NCI-H1436 (cell line): ENCODE results near the gene MACO1.
"Not testable (repeated sequence)": the region's sequence is repeated elsewhere in the genome, so short reads cannot be mapped to it uniquely, and the experiment has no call there.

ENCODE experiments used
- DNase-seq: peaks from one replicate; lab custom pipeline; 2025; lab: John Stamatoyannopoulos, UW

MACO1 gene

DNA sequence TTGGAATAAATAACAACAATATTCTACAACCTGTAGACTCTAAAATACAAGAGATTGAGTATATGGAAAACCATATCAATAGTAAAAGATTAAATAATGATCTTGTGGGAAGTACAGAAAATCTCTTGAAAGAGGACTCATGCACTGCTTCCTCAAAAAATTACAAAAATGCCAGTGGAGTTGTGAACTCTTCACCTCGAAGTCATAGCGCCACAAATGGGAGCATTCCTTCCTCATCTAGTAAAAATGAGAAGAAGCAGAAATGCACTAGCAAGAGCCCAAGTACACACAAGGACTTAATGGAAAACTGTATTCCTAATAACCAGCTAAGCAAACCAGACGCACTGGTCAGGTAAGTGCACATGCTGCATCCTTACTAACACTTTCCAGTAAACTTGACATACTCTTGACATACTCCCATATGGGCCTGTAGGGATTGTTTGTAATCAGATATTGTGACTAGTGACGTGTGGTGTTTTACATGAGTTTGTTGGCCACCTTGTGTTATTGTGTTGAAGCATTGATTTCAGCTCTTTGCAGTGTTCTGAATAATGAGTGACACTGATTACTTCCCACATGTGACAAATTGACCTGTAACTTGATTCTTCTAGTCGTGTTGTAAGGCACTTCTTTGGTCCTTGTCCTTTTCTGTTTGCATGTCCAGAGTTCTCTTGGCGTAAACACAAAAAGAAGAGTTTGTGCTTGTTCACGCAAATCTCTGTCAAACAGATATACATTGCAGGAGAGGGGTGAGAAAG, 28.0 kb downstream of the MACO1 start:
- no peak for DNase-seq

GRCh38 chr1:25460020-25460419, 29.3 kb downstream of the MACO1 start:
- DNase-seq, result no peak

DNA sequence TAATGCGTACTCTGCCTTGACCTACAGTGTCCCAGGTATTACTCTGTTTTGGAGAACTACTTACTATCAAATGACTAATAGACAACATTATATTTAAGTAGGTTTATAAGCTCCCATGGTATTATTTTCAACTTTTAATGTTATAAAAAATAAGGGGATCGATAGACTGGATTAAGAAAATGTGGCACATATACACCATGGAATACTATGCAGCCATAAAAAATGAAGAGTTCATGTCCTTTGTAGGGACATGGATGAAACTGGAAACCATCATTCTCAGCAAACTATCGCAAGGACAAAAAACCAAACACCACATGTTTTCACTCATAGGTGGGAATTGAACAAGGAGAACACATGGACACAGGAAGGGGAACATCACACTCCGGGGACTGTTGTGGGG, 30.1 kb downstream of the MACO1 start:
- DNase-seq, result not testable (repeated sequence)

DNA sequence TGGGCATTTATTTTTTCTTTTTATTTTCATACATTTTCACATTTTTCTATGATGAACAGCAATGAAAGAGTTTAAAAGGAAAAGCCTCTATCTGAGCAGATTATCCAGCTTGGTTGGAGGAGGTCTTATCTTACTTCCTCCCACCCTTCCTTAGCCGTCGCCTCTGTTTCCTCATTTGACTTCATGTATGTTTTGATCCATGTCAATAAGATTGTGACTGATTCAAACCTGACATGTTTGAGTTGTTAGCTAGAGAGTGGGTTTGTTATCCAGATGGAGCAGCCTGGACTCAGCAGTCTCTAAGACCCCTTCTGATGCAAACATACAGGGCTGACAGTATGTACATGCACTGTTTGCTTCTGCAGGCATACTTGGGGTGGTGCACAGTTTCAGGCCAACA, 31.2 kb downstream of the MACO1 start:
- DNase-seq, result no peak

GRCh38 chr1:25462732-25463131, 32.0 kb downstream of the MACO1 start:
- DNase-seq, result no peak

GRCh38 chr1:25467193-25467592, 36.5 kb downstream of the MACO1 start:
- no peak for DNase-seq

GRCh38 chr1:25467616-25468015, 36.9 kb downstream of the MACO1 start:
- DNase-seq, result no peak

DNA sequence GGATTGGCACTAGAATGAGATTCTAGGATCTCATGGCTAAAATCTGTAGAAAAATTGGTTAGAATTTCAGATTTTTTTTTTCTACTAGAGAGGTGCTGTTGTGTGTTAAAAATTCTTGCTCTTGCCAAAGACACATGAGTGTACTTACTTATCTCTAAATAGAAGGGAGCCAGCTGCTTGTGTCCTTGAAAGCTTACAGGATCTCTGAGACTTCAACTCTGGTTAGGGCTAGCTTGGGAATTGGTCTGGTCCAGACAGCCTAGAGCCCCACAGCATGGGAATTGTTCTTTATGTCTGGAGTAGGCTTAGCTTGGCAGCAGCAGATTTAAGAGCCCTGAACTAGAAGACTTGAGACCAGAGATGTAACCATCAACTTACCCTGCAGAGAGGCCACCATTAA, 37.3 kb downstream of the MACO1 start:
- no peak for DNase-seq

DNA sequence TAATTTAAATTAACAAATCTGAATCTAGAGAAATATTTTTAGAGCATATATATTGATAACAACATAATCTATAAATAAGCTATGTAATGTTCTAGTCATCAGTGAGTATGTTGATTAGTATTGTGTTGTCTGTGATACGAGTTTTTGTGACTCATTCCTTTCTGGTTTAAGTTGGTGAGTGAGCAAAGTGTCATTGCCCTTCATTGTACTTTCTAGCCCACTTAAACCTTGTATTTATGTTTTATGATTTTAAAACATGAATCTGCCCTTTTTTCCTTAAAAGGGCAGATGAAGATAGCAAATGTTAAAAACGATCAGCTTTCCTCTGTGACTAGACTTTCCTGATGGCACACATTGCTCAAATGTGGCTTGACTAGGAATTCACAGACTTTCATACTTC, 38.5 kb downstream of the MACO1 start:
- DNase-seq, result no peak

DNA sequence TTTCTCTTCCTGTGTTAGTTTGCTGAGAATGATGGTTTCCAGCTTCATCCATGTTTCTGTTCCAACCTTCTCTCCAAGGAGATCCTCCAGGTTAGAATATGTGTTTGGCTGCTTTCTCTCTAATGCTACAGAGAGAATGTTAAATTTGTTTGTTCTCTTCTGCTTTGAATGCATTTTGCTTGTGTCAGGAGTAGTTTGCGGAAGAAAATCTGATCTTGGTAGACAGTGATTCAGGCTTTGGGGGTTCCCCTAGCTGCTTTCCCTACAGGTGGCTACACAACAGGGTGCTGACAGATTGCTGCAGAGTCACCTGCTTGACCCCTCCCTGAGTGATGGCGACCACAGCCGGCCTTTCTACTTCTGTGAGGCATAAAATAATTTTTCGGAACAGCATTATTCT, 41.8 kb downstream of the MACO1 start:
- DNase-seq, result no peak

DNA sequence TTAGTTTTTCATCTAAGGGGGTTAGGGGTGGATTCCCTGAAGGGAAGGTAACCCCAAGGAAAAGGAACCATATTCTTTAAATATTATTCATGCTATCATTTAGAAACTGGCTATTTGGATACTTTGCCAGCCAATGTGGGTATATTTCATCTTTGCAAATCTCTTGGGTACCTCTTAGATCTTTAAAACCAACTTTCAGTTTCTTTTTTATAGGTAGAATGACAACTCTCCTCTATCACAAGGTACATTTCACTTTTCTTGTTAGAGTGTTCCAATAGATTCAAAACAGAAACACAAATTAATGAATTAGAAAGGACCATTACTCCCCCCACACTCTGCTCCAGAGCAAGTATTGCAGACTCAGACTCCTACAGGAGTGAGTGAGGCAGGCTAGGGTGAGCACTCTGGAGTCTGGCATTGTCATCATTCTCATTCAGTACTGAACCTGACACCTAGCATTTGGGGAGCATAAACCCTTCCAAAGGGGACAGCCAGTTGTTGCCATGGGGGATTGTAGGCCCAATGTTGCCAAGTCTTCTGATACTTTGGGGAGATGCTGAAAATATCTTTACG, 43.0 kb downstream of the MACO1 start:
- DNase-seq, result no peak

GRCh38 chr1:25474439-25475047, 43.8 kb downstream of the MACO1 start:
- DNase-seq, result no peak

GRCh38 chr1:25476186-25477097, 45.7 kb downstream of the MACO1 start:
- DNase-seq, result peak; percentile 94

GRCh38 chr1:25477448-25478034, 46.8 kb downstream of the MACO1 start:
- DNase-seq, result no peak

DNA sequence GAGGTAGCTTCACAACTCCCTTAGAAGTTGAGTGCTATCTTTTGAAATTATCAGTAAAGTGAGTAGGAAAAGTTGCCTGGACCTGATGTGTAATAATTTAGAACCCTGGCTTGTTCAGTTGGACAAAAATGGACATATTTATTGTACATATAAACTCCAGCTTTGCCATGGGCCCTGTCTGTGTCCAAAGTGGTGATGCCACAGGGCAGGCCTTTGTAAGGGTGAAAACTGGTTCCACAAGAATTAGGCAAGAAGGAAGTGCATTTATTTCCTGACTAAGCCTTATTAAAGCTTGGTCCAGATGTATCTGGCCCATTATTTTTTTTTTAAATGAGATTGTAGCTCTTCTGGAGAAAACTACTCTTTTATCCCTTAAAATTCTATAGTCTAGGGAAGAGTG, 47.9 kb downstream of the MACO1 start:
- DNase-seq, result no peak

DNA sequence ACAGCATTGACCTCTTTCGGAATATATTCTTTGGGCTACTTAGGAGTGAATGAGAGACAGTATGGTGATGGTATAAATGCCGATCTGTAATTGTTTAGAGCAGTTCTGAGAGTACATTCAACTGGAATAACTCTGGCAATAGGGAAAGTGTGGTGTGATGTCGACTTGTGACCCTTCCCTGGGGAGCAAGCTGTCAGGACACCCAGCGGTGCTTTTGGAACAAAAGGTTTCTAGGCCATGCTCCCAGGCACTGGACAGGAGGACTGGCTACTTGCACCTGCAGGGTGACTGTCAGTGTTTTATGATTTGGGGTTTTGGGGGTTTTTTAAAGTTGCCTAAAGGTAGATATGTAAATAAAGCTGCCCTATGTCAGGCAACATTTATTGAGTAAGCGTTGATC, 50.9 kb downstream of the MACO1 start:
- no peak for DNase-seq

- no peak for DNase-seq
These were observed 51.5 kb downstream of the MACO1 start for GRCh38 chr1:25482211-25482610.

DNA sequence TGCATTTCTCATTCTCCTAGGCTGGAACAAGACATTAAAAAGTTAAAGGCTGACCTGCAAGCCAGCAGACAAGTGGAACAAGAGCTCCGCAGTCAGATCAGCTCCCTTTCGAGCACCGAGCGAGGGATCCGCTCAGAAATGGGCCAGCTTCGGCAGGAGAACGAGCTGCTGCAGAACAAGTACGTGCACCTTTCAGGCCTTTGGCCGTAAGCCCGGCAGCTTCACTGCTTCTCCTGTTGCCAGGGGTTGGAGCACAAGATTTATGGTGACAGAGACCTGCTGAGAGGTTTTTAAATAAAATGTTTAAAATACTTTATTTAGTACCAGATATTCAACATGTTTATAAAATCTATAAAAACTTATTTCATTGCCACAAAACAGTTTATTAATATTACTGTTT, 53.4 kb downstream of the MACO1 start:
- no peak for DNase-seq

- DNase-seq, result no peak
These were observed 53.8 kb downstream of the MACO1 start for GRCh38 chr1:25484533-25484932.

DNA sequence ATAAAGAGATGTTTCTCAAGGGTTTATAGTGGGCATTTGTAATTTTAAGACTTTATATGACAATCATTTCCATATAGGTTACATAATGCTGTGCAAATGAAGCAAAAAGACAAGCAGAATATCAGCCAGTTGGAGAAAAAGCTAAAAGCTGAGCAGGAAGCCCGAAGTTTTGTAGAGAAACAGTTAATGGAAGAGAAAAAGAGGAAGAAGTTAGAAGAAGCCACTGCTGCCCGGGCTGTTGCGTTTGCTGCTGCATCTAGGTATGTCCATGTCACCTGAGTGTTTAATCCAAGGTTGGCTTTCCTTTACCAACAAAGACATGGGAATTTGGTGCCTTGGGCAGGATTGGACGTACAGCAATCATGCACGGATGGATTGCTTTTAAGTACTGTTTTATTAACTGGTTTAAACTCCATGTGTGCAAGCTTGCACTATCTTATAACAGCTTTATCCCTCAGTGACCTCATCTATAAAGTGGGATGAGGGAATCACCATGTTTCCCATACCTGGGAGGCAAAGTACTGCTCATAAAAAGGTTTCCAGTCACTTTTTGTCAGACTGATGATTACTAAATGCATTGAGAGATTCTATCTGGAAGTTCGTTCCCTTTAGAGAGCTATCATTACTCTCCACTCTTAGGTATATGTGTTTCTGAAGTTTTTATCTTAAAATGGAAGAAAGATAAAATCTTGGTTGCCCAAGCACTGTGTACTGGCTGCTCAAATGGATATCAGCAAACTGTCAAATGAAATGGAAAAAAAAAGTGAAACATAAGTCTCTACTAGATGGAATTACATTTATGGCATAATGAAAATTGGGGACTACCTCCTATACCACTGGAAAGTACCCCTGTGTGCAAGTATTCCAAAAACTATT, 55.1 kb downstream of the MACO1 start:
- no peak for DNase-seq

DNA sequence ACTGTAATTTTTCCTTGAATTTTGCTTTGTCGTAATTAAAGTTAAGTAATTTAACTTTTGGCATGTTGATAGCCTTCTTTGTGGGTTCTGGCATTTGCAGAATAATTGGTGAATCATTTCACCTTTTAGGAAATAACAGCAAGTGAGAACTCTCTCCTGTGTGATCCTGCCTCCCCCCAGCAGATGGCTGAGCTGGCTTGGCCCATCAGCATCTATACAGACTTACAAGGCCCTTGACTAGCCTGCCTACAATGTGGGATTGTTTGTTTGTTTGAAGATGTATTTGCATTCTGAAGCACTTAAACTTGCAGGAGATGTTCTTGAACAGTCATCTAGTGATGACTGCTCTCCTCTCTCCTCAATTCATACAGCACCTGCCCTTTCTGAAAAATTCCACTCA, 55.9 kb downstream of the MACO1 start:
- peak; percentile 28 for DNase-seq
